HG03558 (cell line): ENCODE data around the gene CD226.
"Not testable (repeated sequence)": the region's sequence is repeated elsewhere in the genome, so short reads cannot be mapped to it uniquely, and the experiment has no call there.

Experiments used
- ATAC-seq: cut with Tn5 transposase; IDR thresholded peaks from one replicate; pipeline ENCODE4 v1.9.1; 2021; ENCODE audit warnings: moderate number of reproducible peaks; ENCODE audit not compliant: unreplicated experiment; ENCODE audit errors: extremely low read depth

Gene CD226

DNA sequence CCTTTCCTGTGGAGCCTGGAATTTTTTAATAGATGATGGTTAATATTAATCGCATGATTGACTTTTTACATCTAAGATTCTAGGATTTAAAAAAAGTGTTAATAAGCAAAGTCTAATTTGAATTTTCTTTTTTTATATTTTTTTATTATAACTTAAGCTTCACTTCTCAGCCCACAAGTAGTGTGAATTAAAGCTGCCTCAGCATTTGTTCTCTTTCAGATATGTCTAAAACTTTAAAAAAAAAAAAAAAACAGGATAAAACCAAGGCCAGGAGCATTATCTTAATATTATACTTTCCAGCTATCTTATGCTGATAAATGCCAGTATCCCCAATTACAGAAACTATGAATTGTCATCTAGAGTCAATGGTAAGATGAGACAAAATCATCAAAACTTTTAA is 109.7 kb downstream of the CD226 start:
- no peak for ATAC-seq

DNA sequence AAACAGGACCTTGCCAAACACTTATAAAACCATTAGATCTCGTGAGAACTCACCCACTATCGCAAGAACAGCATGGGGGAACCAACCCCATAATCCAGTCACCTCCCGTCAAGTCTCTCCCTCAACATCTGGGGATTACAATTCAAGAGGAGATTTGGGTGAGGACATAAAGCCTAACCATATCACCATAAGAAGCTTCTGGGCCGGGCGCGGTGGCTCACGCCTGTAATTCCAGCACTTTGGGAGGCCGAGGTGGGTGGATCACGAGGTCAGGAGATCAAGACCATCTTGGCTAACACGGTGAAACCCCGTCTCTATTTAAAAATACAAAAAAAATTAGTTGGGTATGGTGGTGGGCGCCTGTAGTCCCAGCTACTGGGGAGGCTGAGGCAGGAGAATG is 112.7 kb downstream of the CD226 start:
- not testable (repeated sequence) for ATAC-seq

DNA sequence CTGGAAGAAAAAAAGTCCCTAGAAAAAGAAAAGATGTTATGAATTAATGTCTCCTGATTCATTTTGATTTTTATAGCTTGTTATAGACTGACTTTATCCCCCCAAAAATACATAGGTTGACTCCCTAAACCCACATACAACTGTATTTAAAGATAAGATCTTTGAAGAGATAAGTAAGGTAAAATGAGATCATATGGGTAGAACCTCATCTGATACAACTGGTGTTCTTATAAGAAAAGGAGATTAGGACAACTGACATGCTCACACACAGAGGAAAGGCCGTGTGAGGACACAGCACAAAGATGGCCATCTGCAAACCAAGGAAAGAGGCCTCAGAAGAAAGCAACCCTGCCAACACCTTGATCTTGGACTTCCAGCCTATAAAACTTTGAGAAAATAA is 117.5 kb downstream of the CD226 start:
- no peak for ATAC-seq

DNA sequence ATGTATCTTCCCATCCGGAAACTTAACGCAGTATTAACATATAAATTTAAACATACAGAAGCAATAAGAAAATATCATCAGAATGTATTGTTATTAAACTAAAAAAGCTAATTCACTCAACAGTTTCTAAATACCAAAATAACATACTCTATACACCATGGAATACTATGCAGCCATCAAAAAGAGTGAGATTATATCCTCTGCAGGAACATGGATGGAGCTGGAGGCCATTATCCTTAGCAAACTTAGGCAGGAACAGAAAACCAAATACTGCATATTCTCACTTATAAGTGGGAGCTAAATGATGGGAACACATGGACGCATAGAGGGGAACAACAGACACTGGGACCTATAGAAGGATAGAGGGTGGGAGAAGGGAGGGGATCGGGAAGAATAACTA is 127.1 kb downstream of the CD226 start:
- ATAC-seq, result no peak

DNA sequence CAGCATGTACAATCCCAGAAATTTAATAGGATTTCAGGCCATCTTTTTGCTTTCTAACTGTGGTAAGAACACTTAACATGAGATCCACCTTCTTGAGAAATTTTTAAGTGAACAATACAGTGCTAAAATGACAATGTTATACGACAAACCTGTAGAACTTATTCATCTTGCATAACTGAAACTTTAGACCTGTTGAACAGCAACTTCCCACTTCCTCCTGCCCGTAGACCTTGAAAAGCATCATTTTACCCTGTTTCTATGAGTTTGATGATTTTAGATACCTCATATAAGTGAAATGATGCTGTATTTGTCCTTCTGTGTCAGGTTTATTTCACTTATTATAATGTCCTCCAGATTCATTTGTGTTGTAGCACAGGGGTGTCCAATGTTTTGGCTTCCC is 128.2 kb downstream of the CD226 start:
- no peak for ATAC-seq

DNA sequence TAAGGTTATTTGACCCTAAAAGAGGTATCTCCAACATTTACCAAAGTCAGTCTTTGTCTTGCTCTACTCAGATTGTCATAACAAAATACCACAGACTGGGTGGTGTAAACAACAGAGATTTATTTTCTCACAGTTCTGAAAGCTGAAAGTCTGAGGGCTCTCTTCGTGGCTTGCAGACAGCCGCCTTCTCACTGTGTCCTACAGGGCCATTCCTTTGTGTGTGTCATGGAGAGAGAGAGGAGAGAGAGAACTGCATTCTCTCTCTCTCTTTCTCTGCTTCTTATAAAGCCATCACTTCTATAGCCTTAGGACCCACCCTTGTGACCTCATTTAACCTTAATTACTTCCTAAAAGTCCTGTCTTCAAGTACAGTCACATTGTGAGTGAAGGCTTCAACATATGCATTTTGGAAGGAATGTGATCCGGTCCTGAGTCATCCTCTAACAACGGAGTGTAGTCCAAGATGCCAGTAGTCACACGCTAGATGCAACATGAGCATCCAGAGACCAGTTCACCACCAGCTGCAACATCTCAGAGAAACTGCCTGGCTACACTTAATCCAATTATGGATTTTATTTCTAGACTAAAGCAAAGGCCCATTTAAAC is 130.2 kb downstream of the CD226 start:
- no peak for ATAC-seq

DNA sequence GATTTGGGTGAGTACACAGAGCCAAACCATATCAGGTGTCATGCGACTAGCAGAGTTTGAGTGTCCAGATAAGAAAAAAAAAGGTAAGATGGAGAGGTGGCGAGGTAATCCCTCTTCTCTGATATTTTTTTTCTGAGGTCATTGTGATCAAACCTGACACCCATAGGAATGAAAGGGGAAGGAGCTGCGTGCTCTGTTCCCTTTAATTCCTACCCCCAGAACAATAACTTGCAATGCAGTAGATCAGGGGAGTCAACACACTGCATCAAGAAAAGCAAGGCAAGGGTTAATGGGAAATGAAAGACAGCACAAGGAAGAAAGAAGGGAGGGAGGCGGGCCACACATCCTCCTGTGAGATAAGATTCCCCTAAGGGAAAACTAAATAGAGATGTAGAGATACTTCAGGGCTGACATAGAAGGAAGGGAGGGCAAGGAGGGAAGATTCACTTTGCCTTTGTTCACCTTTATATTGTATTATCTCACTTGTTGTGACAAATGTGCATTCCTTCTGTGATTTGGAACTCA is 132.8 kb downstream of the CD226 start:
- ATAC-seq, result no peak

DNA sequence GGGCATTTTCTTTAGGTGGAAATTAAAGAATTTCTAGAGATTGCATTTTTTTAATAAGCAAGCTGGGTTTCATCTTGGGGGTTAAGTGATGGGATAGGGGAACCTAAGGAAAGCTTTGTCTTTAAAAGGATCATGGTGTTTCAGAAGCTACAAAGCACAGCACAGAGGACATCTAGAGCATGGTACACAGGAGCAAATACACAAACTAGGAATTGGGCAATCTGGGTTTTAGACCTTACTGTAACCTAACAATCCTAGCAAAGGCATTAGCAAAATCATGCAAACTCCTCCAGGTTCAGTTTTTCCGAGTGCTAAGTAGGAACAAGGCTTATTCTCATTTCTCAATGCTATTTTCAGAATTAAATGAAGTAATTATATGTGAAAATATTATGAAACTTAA is 134.1 kb downstream of the CD226 start:
- ATAC-seq, result no peak

DNA sequence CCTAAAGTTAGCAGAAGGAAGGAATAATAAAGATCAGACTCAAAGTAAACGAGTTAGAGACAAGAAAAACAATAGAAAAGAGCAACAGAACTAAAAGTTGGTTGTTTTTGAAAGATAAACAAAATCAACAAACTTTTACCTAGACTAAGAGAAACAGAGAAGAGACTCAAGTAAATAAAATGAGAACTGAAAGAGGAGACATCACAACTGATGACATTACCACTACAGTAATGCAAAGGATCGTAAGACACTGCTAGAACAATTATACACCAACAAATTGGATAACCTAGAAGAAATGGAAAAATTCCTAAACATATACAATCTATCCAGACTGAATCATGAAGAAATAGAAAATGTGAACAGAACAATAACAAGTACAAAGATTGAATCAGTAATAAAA is 139.3 kb downstream of the CD226 start:
- ATAC-seq, result no peak

DNA sequence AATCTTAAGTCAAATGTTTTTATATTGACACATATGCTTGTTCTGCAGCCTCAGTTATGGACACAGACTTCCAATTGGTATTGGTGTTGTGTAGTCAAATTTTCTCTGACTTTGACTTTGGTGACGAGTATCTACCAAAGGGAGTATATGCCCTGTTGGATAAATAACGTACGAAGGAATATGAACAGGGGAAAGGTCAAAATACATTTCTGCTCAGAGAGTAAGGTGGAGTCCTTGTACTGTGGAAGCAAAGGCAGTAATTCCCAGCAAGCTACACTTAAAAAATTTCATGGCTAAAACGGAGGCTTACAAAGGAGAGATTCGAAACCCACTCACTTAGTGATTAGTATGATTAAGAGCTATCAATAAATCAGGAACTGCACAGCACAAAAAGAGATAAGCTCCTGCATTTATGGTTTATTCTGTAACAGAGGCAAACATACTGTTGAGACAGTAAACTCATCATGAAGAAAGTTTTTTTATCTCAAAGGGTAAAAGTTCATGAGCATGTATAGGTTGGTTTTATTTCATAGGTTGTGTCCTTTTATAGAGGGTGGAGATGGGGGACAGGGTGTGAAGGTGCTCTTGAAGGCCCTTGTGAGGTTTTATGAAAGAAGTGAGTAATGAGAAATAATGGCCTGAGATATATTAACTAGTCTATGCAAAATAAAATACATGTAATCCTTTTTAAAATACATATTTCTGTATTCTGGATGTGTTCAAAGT is 142.7 kb downstream of the CD226 start:
- ATAC-seq, result no peak
